GM21619 (cell line): ENCODE results near the gene LIN7A.

Experiments used
- ATAC-seq: cut with Tn5 transposase; IDR thresholded peaks from one replicate; pipeline ENCODE4 v1.9.1; 2021; ENCODE audit not compliant: unreplicated experiment

The LIN7A gene, protein sequence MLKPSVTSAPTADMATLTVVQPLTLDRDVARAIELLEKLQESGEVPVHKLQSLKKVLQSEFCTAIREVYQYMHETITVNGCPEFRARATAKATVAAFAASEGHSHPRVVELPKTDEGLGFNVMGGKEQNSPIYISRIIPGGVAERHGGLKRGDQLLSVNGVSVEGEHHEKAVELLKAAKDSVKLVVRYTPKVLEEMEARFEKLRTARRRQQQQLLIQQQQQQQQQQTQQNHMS

GRCh38 chr12:80937391-80938238 lies at the start of gene LIN7A:
Gene LIN7A, minus strand, starts transcription at chr12:80937934. Its CDS starts 212 bp downstream, at chr12:80937722.
- no peak for ATAC-seq

- no peak for ATAC-seq
Measured at GRCh38 chr12:80986224-80986623, 48.5 kb upstream of the LIN7A start.

GRCh38 chr12:80979816-80980215 lies 42.1 kb upstream of the LIN7A start:
- ATAC-seq: no peak

GRCh38 chr12:80979251-80979650 lies 41.5 kb upstream of the LIN7A start:
- no peak for ATAC-seq

- no peak for ATAC-seq
Measured at GRCh38 chr12:80977346-80977745, 39.6 kb upstream of the LIN7A start.

DNA sequence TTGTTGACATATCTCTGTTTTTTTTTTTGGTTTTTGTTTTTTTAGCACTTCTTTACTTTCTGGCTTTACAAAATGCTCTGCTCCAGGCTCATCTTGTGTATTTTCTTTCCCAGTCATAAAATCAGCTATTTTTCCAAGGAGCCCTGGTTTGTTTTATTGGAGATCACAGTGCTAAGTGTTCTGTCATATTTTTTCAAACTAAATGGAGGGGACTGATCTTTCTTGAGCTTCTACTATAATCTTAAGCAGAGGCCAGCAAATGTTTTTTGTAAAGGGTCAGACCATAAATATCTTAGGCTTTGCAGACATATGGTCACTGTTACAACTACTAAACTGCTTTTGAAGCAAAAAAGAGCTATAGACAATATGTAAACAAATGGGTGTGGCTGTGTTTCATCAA lies 30.6 kb upstream of the LIN7A start:
- ATAC-seq: no peak

DNA sequence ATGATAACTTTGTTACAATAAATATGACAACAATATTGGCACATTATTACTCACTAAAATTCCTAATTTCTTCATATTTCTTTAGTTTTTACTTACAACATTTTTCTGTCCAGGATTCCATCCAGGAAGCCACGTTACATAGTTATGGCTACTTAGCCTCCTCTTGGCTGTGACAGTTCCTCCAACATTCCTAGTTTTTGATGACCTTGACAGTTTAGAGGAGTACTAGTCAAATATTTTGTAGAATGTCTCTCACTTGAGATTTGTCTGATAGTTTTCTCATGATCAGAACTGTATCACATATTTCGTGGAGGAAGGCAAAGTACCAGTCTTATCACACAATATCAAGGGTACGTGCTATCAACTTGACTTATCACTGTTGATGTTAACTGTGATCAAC lies 29.8 kb upstream of the LIN7A start:
- ATAC-seq: no peak

DNA sequence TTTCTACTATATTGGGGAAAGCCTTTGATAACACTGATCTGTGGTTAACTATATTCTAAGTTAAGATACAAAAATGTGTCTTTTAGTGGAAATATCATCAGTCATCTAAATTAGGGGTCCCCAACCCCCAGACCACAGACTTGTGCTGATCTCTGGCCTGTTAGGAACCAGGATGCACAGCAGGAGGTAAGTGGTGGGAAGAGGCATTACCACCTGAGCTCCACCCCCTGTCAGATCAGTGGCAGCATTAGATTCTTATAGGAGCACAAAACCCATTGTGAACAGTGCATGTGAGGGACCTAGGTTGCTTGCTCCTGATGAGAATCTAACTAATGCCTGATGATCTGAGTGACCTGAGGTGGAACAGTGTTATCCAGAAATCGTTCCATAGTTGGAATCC lies 28.3 kb upstream of the LIN7A start:
- no peak for ATAC-seq

DNA sequence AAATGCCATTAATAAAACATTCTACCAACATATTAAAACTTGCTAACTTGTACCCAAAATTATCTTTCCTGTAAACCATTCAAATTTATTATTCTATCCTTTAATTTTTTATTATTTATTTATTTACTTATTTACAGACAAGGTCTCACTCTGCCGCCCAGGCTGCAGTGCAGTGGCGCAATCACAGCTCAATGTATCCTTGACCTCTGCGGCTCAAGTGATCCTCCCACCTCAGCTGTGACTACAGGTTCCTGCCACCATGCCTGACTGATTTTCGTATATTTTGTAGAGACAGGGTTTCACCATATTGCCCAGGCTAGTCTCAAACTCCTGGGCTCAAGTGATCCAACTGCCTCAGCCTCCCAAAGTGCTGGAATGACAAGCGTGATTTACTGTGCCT lies 20.4 kb upstream of the LIN7A start:
- no peak for ATAC-seq

DNA sequence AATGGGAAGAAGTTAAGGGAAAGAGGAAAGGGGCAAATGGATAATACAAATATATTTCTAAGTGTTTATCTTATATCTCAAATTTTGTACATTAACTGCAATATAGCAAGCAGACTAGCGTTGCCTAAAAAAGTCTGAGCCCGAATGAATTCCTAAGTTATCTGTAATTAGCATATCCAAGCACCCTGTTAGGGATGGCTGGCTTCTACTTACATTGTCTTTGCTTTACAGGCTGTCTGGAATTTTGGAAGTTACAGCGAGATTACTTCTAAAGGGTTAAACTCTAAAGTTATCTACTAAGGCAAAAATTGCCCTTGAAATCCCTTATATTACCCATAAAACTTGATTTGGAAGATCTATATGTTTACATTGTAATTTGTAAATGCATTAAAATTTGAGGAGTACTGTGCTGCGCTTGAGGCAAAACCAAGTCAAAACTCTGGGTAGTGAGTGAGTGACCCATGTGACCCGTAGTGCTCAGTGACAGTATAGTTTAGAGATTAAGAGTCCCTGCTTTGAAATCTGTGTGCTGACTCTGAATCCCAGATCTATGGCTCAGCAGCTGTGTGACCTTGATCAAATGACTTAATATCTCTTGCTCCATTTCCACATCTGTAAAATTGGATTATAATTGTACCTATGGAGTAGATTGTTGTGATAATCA lies 17.3 kb upstream of the LIN7A start:
- no peak for ATAC-seq

DNA sequence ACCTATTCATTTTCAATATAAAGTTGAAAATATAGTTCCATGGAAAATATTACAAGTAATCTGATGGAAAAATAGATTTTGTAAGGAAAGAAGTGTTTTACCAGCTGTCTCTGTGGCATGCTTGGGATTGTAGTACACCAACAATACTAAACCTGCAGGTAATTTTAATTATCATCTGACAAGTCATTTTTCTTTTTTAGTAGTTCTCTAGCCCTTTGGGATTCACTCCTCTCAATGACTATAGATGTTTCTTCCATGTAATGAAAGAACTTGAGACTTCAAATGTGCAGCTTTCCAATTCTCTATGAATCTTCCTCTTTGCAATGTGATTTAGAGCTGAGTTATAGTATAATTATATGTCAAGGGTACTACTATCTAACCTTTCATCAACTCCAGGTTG lies 14.7 kb upstream of the LIN7A start:
- ATAC-seq: no peak

DNA sequence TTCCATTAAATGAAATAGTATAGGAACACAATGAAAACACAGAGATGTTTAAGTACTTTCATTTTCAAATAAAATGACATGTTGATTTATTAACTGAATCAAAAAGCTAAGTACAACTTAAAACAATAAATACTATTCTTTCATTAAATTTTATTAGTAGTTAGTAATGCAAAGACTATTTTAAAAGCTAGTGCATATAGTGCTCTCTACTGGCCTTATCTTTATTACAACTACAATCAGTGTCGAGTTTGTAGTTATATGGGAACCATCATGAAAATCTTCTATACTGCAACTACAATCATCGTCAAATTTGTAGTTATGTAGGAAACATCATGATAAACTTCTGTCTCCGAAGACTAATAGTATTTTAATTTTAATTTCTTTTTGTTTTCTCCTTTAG lies 8.9 kb upstream of the LIN7A start:
- ATAC-seq: no peak

DNA sequence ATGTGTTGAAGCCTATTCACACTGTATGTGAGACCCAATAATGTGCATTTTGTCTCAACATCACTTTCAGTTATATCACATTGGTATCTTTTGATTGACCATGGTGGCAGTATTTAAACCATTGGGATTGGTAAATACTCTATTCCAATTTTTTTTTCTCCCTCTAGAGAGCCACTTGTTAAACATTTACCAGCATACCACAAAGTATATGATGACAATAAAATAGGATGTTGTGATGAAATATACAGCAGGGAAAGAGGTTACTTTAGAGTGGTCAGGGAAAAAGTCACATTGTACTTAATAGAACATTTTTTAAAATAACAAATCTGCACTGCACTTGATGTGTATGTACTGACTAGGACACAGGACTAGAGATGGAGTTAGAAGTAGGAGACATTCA lies 5.6 kb upstream of the LIN7A start:
- no peak for ATAC-seq

DNA sequence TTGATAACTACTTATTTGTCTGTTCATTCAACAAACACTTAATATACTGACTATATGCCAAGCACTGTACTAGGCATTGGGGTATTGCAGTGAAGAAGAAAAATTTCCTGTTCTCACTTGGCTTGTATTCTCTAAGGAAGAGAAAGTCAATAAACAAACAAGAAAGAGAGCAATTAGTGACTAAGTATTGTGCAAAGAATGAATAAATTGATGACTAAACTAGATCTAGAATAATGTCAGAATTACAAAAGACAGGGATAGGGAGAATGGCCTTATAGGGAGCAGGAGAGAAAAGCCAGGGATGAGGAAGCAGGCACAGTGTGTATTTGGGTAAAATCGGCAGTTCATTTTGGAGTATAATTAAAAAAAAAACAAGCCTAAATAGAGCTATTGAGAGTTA lies 4.2 kb upstream of the LIN7A start:
- ATAC-seq: no peak

DNA sequence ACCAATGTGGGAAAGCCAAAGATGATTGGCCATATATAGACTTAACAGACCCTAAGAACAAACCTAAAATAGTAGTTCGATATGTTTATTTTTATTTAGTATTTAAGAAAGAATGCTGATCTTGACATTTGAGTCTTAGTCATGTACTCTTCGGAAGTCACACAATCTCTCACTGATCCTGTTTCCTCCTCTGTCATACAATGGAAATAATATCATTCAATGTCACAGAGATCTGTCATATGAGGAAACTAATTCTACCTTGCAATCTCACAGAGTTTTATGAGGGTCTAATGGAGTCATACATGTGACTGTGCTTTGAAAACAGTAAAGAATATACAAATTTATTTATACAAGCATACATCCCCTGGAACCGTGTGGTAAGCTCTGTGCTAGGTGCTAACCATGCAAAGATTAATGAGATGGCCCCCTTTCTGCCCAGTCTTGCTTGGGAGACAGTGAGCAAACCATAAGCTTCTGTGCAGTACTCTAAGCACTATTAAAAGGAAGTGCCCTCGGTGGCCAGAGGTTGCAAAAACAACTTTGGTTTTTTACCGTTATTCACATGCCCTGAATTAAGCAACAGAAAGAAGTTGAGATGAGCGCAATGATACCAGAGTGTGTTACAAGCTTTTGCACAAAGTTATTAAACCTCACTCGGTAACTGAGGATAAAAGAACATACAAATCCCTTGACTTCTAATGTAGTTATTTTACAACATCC lies 1.7 kb upstream of the LIN7A start:
- no peak for ATAC-seq

DNA sequence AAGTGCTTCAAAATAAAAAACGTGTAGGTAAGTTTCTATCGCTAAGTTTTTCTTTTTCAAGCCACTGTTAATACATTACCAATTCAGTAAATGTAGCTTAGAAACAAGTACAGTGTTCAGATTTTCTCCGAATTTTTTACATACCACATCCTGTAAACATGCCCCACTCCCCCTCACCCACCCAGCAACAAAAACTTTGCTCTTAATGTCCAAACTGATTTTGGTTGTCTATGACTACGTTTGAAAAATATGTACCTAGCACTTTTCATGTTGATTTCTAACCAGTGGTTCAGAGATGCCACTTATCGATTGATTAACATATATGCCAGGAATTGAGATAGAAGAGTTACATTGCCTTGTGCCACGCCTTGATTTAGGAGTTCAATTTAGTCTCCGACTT lies 663 bp upstream of the LIN7A start:
- ATAC-seq: peak; percentile 30

DNA sequence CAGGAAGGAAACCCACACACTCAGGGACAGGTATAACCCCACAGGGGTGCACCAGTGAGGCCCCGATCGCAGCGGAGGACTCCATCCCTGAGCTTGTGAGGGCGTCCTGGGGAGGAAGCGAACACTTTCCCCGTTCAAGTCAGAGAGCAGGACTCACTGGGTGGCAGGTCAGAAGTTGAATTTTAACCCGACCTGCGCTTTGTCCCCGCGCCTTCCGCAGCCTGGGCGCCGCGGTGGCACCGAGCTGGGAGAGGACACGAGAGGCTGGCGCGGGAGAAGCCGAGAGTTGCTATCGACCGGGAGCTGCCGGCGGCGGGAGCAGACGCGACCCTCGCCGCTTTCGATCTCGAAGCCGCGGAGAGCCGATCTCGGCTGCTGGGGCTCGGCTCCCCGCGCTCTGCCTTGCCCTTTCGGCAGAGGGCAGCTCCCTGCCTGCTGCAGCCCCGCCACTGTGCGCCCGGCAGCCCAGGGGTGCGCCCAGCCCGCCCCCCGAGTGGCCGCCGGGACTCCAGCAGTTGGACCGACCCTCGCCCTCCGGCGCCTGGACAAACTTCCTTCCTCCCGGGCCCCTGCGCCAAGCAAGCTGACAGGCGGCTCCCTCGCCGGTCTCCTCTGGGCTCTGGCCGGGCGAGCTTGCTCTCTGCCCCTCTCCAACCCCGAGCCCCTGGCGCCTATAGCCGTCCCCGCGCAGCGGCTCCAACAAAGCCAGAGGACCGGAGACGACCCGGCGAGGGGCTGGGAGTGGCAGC lies 918 bp downstream of the LIN7A start:
- ATAC-seq: peak; percentile 51

GRCh38 chr12:80936353-80936641 lies 1.4 kb downstream of the LIN7A start:
- no peak for ATAC-seq

GRCh38 chr12:80935111-80935510 lies 2.6 kb downstream of the LIN7A start:
- ATAC-seq: no peak

DNA sequence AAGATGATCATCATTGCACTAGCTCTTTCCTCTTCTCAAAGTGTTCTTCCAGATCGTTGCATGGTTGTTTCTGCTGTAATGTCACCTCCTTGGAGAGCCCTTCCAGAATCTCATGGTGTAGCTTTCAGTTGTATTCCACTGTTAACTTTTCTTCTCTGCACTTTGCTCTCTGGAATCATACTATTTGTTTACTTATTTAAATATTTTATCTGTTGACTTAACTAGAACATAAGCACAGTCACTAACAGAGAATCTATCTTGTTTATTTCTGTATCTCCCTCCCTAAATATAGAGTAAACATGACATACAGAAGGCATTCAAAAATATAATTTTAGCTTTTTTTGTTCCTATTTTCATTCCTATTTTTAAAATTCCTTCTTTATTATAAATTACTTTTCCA lies 11.8 kb downstream of the LIN7A start:
- no peak for ATAC-seq

- no peak for ATAC-seq
Measured at GRCh38 chr12:80925237-80925636, 12.5 kb downstream of the LIN7A start.
